ENCODE data around the gene PRDM16. TPM values are rescaled to one million over a fixed set of nuclear protein-coding genes. Genes with fewer than 3 reads are reported as not detected.

PRDM16 gene
- total RNA-seq, 1 experiment from 2014 or later: 5.3 TPM

DNA sequence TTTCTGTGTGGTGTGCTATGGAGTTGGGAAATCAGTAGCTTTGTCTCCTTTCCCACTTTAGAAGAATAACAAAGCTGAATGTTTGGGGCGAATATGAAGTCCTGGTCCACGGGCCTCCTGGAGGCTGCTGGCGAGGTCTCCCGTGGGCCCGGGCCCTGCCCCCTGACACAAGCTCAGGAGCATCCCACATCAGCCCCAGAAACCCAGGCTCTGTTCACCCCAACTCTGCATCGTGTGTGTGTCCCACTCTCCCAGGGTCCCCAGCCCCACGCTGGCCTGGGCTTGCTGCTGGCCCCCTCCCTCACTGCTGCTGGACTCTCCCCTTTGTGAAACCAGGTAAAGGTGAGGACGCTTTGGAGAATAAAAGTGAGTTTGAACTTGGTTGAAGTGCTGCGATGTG is 8.1 kb downstream of the PRDM16 start:
- no peaks in the 10 kb centered on the region for H3K36me3 ChIP-seq (ENCODE audit: control insufficient read depth, insufficient read depth, low read length)
- Mint-ChIP-seq H3K4me1 (ENCODE audit: low read depth, unreplicated experiment) (no peaks in the 10 kb centered on the region), H3K4me3 (ENCODE audit: unreplicated experiment) (no peak overlapping the region), H3K27me3 (ENCODE audit: insufficient read depth, unreplicated experiment) (no peaks in the 10 kb centered on the region), H3K36me3 (ENCODE audit: insufficient read depth, unreplicated experiment) (no peaks in the 10 kb centered on the region), H3K27ac (ENCODE audit: unreplicated experiment) (no peak overlapping the region), H3K9me3 (ENCODE audit: unreplicated experiment) (no peaks in the 10 kb centered on the region)
- H3K27me3 ChIP-seq (replicated peaks; ENCODE audit: control insufficient read depth, insufficient read depth, low read length): no peaks in the 10 kb centered on the region
- intact Hi-C loops (cut with micrococcal nuclease; ENCODE audit: unreplicated experiment): no loop called here
- no peak overlapping the region for H3K4me3 ChIP-seq (ENCODE audit: low read depth, low read length)
- POLR2A ChIA-PET: no interaction called here
- H3K9me3 ChIP-seq: no peaks in the 10 kb centered on the region
- no TSS peak for BruUV-seq (replicated peaks)
- CTCF ChIA-PET: no interaction called here
- H3K4me1 ChIP-seq: no peaks in the 10 kb centered on the region
- DNase-seq: no peak
- TF ChIP-seq, protein P1, sequence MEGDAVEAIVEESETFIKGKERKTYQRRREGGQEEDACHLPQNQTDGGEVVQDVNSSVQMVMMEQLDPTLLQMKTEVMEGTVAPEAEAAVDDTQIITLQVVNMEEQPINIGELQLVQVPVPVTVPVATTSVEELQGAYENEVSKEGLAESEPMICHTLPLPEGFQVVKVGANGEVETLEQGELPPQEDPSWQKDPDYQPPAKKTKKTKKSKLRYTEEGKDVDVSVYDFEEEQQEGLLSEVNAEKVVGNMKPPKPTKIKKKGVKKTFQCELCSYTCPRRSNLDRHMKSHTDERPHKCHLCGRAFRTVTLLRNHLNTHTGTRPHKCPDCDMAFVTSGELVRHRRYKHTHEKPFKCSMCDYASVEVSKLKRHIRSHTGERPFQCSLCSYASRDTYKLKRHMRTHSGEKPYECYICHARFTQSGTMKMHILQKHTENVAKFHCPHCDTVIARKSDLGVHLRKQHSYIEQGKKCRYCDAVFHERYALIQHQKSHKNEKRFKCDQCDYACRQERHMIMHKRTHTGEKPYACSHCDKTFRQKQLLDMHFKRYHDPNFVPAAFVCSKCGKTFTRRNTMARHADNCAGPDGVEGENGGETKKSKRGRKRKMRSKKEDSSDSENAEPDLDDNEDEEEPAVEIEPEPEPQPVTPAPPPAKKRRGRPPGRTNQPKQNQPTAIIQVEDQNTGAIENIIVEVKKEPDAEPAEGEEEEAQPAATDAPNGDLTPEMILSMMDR (IDR thresholded peaks at IDR 0.05; ENCODE audit: insufficient read depth in 1 of 2, low read depth in 1 of 2, low read length in 1 of 2, severe bottlenecking in 1 of 2, unreplicated experiment in 1 of 2): no peak

DNA sequence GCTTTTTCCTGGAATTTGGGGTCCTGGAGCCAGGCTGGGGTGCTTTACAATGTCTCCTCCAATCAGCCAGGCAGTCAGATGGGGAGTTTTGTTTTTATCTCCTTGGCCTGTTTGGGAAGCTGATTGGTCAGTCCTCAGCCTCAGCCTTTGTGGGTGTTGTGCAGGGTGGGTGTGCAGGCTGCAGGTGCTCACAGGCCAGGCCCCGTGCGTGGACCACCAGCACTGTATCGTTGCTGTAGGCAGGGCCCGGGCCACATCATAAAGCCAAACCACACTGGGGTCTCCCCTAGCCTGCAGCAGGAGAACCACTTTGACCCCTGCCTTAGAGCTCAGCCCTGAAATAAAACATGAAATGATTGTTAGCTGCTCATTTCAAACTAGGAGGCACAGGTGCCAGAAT is 8.6 kb downstream of the PRDM16 start:
- Mint-ChIP-seq H3K9me3 (ENCODE audit: unreplicated experiment) (no peaks in the 10 kb centered on the region), H3K27ac (ENCODE audit: unreplicated experiment) (no peak overlapping the region), H3K4me1 (ENCODE audit: low read depth, unreplicated experiment) (no peaks in the 10 kb centered on the region), H3K27me3 (ENCODE audit: insufficient read depth, unreplicated experiment) (no peaks in the 10 kb centered on the region), H3K36me3 (ENCODE audit: insufficient read depth, unreplicated experiment) (no peaks in the 10 kb centered on the region), H3K4me3 (ENCODE audit: unreplicated experiment) (no peak overlapping the region)
- no peak overlapping the region for H3K4me3 ChIP-seq (ENCODE audit: low read depth, low read length)
- ChIA-PET CTCF (no interaction called here), POLR2A (no interaction called here)
- intact Hi-C loops (cut with micrococcal nuclease; ENCODE audit: unreplicated experiment): no loop called here
- no TSS peak for BruUV-seq (replicated peaks)
- H3K9me3 ChIP-seq: no peaks in the 10 kb centered on the region
- no peaks in the 10 kb centered on the region for H3K36me3 ChIP-seq (ENCODE audit: control insufficient read depth, insufficient read depth, low read length)
- DNase-seq: no peak
- H3K4me1 ChIP-seq: no peaks in the 10 kb centered on the region
- no peaks in the 10 kb centered on the region for H3K27me3 ChIP-seq (replicated peaks; ENCODE audit: control insufficient read depth, insufficient read depth, low read length)
- TF ChIP-seq, protein P1 (IDR thresholded peaks at IDR 0.05; ENCODE audit: insufficient read depth in 1 of 2, low read depth in 1 of 2, low read length in 1 of 2, severe bottlenecking in 1 of 2, unreplicated experiment in 1 of 2): no peak

DNA sequence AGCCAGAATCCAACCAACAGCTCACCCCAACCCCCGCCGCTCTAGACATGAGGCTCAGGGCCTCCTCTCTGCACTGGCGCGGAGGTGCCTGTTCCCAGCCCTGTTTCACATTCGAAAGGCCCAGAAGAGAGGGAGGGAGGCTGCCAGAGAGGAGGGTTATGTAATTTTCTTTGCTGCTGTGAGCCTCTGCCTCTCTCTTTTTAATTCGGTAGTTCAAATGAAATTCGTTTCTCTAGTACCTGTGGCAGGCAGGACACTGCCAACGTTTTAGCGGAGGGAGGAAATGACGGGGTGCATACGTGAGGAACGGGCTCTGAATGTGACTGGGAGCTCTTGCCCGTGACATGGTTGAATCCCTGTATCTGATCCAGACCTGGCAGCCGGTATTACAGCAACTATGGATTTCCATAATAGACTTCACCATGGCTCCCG is 9.4 kb downstream of the PRDM16 start:
- no peaks in the 10 kb centered on the region for H3K36me3 Mint-ChIP-seq (ENCODE audit: insufficient read depth, unreplicated experiment)
- ChIA-PET CTCF (no interaction called here), POLR2A (no interaction called here)
- TF ChIP-seq, protein P1 (IDR thresholded peaks at IDR 0.05; ENCODE audit: insufficient read depth in 1 of 2, low read depth in 1 of 2, low read length in 1 of 2, severe bottlenecking in 1 of 2, unreplicated experiment in 1 of 2): no peak
- no peaks in the 10 kb centered on the region for H3K9me3 Mint-ChIP-seq (ENCODE audit: unreplicated experiment)
- no peaks in the 10 kb centered on the region for H3K4me1 Mint-ChIP-seq (ENCODE audit: low read depth, unreplicated experiment)
- H3K4me1 ChIP-seq: no peaks in the 10 kb centered on the region
- DNase-seq: no peak
- H3K9me3 ChIP-seq: no peaks in the 10 kb centered on the region
- BruUV-seq (replicated peaks): no TSS peak
- H3K27me3 ChIP-seq (replicated peaks; ENCODE audit: control insufficient read depth, insufficient read depth, low read length): no peaks in the 10 kb centered on the region
- H3K36me3 ChIP-seq (ENCODE audit: control insufficient read depth, insufficient read depth, low read length): no peaks in the 10 kb centered on the region
- H3K27ac Mint-ChIP-seq (ENCODE audit: unreplicated experiment): no peak overlapping the region
- no peak overlapping the region for H3K4me3 ChIP-seq (ENCODE audit: low read depth, low read length)
- H3K4me3 Mint-ChIP-seq (ENCODE audit: unreplicated experiment): no peak overlapping the region
- intact Hi-C loops (cut with micrococcal nuclease; ENCODE audit: unreplicated experiment): no loop called here
- no peaks in the 10 kb centered on the region for H3K27me3 Mint-ChIP-seq (ENCODE audit: insufficient read depth, unreplicated experiment)
